ENCODE measurements around the gene PTPRJ.

GRCh38 chr11:48043991-48044512 is 63.7 kb downstream of the PTPRJ start:
- TF ChIP-seq SP1 (IDR thresholded peaks at IDR 0.05) (no peak), FOXA1 (IDR thresholded peaks at IDR 0.05) (no peak), REST (IDR thresholded peaks at IDR 0.05) (no peak)
- TF ChIP-seq, protein P1, sequence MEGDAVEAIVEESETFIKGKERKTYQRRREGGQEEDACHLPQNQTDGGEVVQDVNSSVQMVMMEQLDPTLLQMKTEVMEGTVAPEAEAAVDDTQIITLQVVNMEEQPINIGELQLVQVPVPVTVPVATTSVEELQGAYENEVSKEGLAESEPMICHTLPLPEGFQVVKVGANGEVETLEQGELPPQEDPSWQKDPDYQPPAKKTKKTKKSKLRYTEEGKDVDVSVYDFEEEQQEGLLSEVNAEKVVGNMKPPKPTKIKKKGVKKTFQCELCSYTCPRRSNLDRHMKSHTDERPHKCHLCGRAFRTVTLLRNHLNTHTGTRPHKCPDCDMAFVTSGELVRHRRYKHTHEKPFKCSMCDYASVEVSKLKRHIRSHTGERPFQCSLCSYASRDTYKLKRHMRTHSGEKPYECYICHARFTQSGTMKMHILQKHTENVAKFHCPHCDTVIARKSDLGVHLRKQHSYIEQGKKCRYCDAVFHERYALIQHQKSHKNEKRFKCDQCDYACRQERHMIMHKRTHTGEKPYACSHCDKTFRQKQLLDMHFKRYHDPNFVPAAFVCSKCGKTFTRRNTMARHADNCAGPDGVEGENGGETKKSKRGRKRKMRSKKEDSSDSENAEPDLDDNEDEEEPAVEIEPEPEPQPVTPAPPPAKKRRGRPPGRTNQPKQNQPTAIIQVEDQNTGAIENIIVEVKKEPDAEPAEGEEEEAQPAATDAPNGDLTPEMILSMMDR (IDR thresholded peaks at IDR 0.05; ENCODE audit: low read depth, low read length, missing input control), result no peak
- TF ChIP-seq, protein P2, sequence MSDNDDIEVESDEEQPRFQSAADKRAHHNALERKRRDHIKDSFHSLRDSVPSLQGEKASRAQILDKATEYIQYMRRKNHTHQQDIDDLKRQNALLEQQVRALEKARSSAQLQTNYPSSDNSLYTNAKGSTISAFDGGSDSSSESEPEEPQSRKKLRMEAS (IDR thresholded peaks at IDR 0.05), result no peak

Measured in liver (tissue), 3 donors.